Heart left ventricle (tissue), 13 donors: Measurements from ENCODE around the gene CAMK2B.
"Not testable (repeated sequence)": the region's sequence is repeated elsewhere in the genome, so short reads cannot be mapped to it uniquely, and the experiment has no call there.

Experiments used
- POLR2A ChIP-seq, 2 donors: fragments of 450-650 bp; IDR thresholded peaks; one replicate each; pipeline ENCODE4 v1.6.1; 2017; ENCODE audit warnings: antibody characterized with exemption in 2 of 2, mild to moderate bottlenecking in 2 of 2, moderate library complexity in 2 of 2
- TF ChIP-seq, protein P1 (sequence below), 12 donors: fragments of 200-600 bp; sonication (generic) in 4 of 12; IDR thresholded peaks; one replicate each; pipeline versions ENCODE4 v1.5.0 to v1.8.0; 2018 to 2022; ENCODE audit warnings: antibody characterized with exemption in 12 of 12, mild to moderate bottlenecking in 5 of 12
- donor health status: ischemic (EF 13 %, LVEDD 7.1; RV severe dilation, severe dysfunction).
- donor health status: DM: no; HTN: yes; CAD: no.
- donor health status: DM: no; HTN: no; CAD: no.
- donor health status: ischemic (EF 25% LVEDD 6.9; RV normal size, moderate dysfunction).
- donor health status: ischemic (EF 25% LVEDD 5.7; RV mildly dilated, moderate dysfunction).
- donor health status: ischemic (EF 35%, LVEDD 5.7; RV mildly dilated, moderate dysfunction).
- donor health status: nonischemic (EF 11% LVEDD 7.7; RV severe dilation, severe dysfunction).
- donor health status: DM: yes; HTN: yes; CAD: no.
- donor health status: PGD.
- donor health status: ischemic (EF 29% LVEDD 5.4; RV normal size, mild dysfunction).
- donor health status: nonischemic (EF 23%, LVEDD 6.1; RV moderate dilation, normal function).

- TF ChIP-seq, protein P1, sequence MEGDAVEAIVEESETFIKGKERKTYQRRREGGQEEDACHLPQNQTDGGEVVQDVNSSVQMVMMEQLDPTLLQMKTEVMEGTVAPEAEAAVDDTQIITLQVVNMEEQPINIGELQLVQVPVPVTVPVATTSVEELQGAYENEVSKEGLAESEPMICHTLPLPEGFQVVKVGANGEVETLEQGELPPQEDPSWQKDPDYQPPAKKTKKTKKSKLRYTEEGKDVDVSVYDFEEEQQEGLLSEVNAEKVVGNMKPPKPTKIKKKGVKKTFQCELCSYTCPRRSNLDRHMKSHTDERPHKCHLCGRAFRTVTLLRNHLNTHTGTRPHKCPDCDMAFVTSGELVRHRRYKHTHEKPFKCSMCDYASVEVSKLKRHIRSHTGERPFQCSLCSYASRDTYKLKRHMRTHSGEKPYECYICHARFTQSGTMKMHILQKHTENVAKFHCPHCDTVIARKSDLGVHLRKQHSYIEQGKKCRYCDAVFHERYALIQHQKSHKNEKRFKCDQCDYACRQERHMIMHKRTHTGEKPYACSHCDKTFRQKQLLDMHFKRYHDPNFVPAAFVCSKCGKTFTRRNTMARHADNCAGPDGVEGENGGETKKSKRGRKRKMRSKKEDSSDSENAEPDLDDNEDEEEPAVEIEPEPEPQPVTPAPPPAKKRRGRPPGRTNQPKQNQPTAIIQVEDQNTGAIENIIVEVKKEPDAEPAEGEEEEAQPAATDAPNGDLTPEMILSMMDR (IDR thresholded peaks at IDR 0.05): not testable (repeated sequence)
- not testable (repeated sequence) for TF ChIP-seq POLR2A (IDR thresholded peaks at IDR 0.05)
These were observed 153.5 kb downstream of the CAMK2B start for GRCh38 chr7:44171901-44172300.
